Measurements from ENCODE around the gene TMEM190.

DNA sequence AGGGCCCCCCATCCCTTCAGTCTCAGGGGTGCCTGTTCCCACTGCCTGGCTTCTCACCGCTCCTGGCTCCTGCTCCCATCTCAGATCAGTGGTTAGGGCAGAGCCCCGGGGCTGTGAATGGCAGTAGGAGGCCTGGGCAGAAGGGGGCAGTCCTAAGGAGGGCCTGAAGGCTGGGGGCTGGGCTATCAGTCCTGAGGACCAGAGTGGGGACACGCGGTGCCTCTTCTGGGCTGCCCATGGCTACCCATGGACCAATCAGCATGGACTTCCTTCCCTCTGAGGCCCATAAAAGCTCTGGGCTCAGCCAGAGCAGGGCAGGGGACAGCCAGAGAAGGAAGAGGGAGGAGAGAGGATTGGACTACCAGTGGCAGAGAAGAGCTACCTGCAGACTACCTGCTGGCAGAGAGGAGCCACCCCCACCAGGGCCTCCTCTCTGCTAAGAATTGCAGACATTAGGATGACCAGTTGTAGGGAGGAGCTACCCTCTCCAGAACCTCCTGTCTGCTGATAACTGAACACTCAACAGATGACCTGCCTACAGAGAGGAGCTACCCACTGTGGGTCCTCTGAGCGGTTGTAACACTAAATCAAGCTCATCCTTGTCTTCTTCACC is 43.1 kb downstream of the TMEM190 start:
- TF ChIP-seq, protein P1, sequence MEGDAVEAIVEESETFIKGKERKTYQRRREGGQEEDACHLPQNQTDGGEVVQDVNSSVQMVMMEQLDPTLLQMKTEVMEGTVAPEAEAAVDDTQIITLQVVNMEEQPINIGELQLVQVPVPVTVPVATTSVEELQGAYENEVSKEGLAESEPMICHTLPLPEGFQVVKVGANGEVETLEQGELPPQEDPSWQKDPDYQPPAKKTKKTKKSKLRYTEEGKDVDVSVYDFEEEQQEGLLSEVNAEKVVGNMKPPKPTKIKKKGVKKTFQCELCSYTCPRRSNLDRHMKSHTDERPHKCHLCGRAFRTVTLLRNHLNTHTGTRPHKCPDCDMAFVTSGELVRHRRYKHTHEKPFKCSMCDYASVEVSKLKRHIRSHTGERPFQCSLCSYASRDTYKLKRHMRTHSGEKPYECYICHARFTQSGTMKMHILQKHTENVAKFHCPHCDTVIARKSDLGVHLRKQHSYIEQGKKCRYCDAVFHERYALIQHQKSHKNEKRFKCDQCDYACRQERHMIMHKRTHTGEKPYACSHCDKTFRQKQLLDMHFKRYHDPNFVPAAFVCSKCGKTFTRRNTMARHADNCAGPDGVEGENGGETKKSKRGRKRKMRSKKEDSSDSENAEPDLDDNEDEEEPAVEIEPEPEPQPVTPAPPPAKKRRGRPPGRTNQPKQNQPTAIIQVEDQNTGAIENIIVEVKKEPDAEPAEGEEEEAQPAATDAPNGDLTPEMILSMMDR (conservative IDR thresholded peaks at IDR 0.05; ENCODE audit: low read depth, low read length): no peak
- no peak for TF ChIP-seq EZH2 (IDR thresholded peaks at IDR 0.05; ENCODE audit: borderline replicate concordance, low read depth, low read length, poor library complexity, severe bottlenecking)

Data from A673 (cell line).